Measurements from ENCODE around the gene FGD4. TPM values are rescaled to one million over a fixed set of nuclear protein-coding genes. Genes with fewer than 3 reads are reported as not detected.

Gene FGD4
- total RNA-seq, 1 experiment from 2014 or later, result 54.3 TPM

DNA sequence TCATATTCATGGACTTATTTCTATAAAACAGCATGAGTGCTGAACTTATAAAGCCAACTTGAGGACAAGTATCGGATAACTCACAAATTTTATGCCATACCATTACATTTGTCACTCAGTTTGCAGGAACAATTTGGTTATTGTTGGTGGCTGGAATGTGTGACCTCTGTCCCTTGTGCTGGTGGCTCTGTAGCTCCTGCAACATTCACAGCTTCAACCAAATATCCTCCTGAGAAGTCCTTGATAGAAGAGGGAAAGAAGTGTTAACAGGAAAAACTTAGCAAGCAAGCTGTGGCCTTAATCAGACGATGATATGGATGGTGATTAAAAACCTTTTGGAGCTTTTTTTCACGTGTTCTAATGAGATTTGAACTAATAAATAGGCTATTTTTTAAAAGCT is 218.8 kb downstream of the FGD4 start:
- H4K20me1 ChIP-seq (ENCODE audit: control insufficient read depth, insufficient read depth, insufficient read length), result no peaks in the 10 kb centered on the region
- H3K9ac ChIP-seq (ENCODE audit: extremely low read depth, insufficient read length, low read length), result no peak overlapping the region
- H3K18ac ChIP-seq (ENCODE audit: insufficient read length, low read depth, low read length), result no peak overlapping the region
- no peak overlapping the region for H3K56ac ChIP-seq (ENCODE audit: insufficient read length, low read depth, low read length)
- no peak overlapping the region for H3T11ph ChIP-seq (ENCODE audit: low read length)
- no peak overlapping the region for H4K5ac ChIP-seq (ENCODE audit: insufficient read length, low read depth, low read length)
- TF ChIP-seq, protein P1, sequence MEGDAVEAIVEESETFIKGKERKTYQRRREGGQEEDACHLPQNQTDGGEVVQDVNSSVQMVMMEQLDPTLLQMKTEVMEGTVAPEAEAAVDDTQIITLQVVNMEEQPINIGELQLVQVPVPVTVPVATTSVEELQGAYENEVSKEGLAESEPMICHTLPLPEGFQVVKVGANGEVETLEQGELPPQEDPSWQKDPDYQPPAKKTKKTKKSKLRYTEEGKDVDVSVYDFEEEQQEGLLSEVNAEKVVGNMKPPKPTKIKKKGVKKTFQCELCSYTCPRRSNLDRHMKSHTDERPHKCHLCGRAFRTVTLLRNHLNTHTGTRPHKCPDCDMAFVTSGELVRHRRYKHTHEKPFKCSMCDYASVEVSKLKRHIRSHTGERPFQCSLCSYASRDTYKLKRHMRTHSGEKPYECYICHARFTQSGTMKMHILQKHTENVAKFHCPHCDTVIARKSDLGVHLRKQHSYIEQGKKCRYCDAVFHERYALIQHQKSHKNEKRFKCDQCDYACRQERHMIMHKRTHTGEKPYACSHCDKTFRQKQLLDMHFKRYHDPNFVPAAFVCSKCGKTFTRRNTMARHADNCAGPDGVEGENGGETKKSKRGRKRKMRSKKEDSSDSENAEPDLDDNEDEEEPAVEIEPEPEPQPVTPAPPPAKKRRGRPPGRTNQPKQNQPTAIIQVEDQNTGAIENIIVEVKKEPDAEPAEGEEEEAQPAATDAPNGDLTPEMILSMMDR (conservative IDR thresholded peaks at IDR 0.05), result no peak
- H4K8ac ChIP-seq (replicated peaks; ENCODE audit: insufficient read length, low read depth, low read length), result no peak overlapping the region
- Mint-ChIP-seq H3K36me3 (ENCODE audit: insufficient read depth in 1 of 3, low read depth in 3 of 3) (peaks cover 30 to 75% (median 58%) of the 10 kb centered on the region in 3 experiments; a peak in 6 of 7 replicates), H3K4me3 (no peak overlapping the region), H3K9me3 (no peaks in the 10 kb centered on the region), H3K27me3 (ENCODE audit: low read depth) (no peaks in the 10 kb centered on the region), H3K27ac (no peak overlapping the region), H3K4me1 (no peaks in the 10 kb centered on the region)
- H3K23ac ChIP-seq (ENCODE audit: insufficient read length, low read depth, low read length), result no peak overlapping the region
- H3K4ac ChIP-seq (ENCODE audit: low read depth, low read length), result no peak overlapping the region
- H3K14ac ChIP-seq (ENCODE audit: insufficient read depth, low read length), result no peak overlapping the region
- H3K27me3 ChIP-seq (ENCODE audit: insufficient read depth, low read length), result no peaks in the 10 kb centered on the region
- H2AFZ ChIP-seq (ENCODE audit: low read length), result no peak overlapping the region
- no peaks in the 10 kb centered on the region for H3K79me1 ChIP-seq (ENCODE audit: insufficient read depth, low read depth, low read length, poor library complexity, severe bottlenecking)
- no peaks in the 10 kb centered on the region for H3K23me2 ChIP-seq (ENCODE audit: insufficient read length, low read depth, low read length, poor library complexity, severe bottlenecking)
- H3K4me2 ChIP-seq (ENCODE audit: insufficient read depth, insufficient read length, low read length), result no peak overlapping the region
- H3K4me1 ChIP-seq (ENCODE audit: insufficient read depth, low read length), result no peaks in the 10 kb centered on the region
- H2BK20ac ChIP-seq (ENCODE audit: low read depth, low read length, poor library complexity, severe bottlenecking), result no peak overlapping the region
- no peak overlapping the region for H3K27ac ChIP-seq (ENCODE audit: insufficient read length, low read depth, low read length)
- H3K9me3 ChIP-seq (ENCODE audit: control insufficient read depth, low read depth, low read length), result no peaks in the 10 kb centered on the region
- WGBS (ENCODE audit: extremely low coverage, insufficient read length, low lambda C conversion rate), result no CpG with 5 or more reads among the region's 3 CpGs
- no peak overlapping the region for H2AK5ac ChIP-seq (ENCODE audit: insufficient read length, low read length)
- H2BK12ac ChIP-seq (ENCODE audit: insufficient read length, low read depth, low read length), result no peak overlapping the region
- H2BK120ac ChIP-seq (ENCODE audit: low read depth, low read length, poor library complexity, severe bottlenecking), result no peak overlapping the region
- H4K91ac ChIP-seq (ENCODE audit: insufficient read length, low read depth, low read length), result no peak overlapping the region
- H2BK15ac ChIP-seq (ENCODE audit: low read depth, low read length), result no peak overlapping the region
- no peaks in the 10 kb centered on the region for H3K79me2 ChIP-seq (ENCODE audit: insufficient read depth, low read length)
- no peak for DNase-seq
- H2BK5ac ChIP-seq (ENCODE audit: insufficient read length, low read length), result no peak overlapping the region
